GM12878 (cell line): Measurements from ENCODE around the gene NHERF2. TPM values are rescaled to one million over a fixed set of nuclear protein-coding genes. Genes with fewer than 3 reads are reported as not detected.

Experiments
- ATAC-seq: fragments of 200-7000 bp; cut with Tn5 transposase; 3 replicates; pipeline ENCODE4 v1.9.1; 2020; ENCODE audit warnings: mild to moderate bottlenecking, moderate library complexity
- BruUV-seq: library from RNA; stranded (reverse); fragments of 400-500 nt; replicated peaks from 2 replicates; lab custom pipeline; 2021; lab: Mats Ljungman, UMichigan
- CTCF ChIA-PET: fragments of 300-600 bp; sonication (Branson Sonifier 250); formaldehyde crosslinking; extraction: SDS; loops from one replicate; lab custom pipeline; 2021; ENCODE audit warnings: inconsistent platforms; lab: Yijun Ruan, JAX
- POLR2A ChIA-PET: fragments of 350-600 bp; formaldehyde crosslinking; extraction: SDS; loops from one replicate; lab custom pipeline; 2021; ENCODE audit warnings: inconsistent platforms; lab: Charles Lee
- RAD21 ChIA-PET: fragments of 300-600 bp; sonication (Branson Sonifier 250); formaldehyde crosslinking; loops from one replicate; lab custom pipeline; 2023; ENCODE audit warnings: antibody characterized with exemption; ENCODE audit not compliant: unreplicated experiment; lab: Charles Lee
- SMC1A ChIA-PET: fragments of 300-600 bp; sonication (Branson Sonifier 250); formaldehyde crosslinking; loops from one replicate; lab custom pipeline; 2023; ENCODE audit not compliant: unreplicated experiment, uncharacterized antibody; lab: Charles Lee
- DNase-seq: peaks from one replicate; pipeline ENCODE4 v3.0.0-alpha.2; 2011; ENCODE audit warnings: low read depth, low spot score
- FAIRE-seq: peaks from 3 replicates; lab custom pipeline; 2011; peaks lifted over from hg19 to GRCh38; lab: Jason Lieb, UNC
- H2AFZ ChIP-seq: 2 replicates; pipeline ENCODE4 v1.6.0; 2011; ENCODE audit warnings: low read depth, low read length, control low read depth; ENCODE audit not compliant: control insufficient read depth
- H3K27ac ChIP-seq: 2 replicates; pipeline ENCODE4 v1.5.1; 2011; ENCODE audit warnings: control low read depth; ENCODE audit not compliant: control insufficient read depth, insufficient read depth
- H3K27me3 ChIP-seq, 2 experiments: replicated peaks in 1 of 2; 2 replicates each; pipeline versions ENCODE4 v1.6.0 to v1.6.1; 2011; ENCODE audit warnings: low read length in 1 of 2; ENCODE audit not compliant: control insufficient read depth in 2 of 2, insufficient read depth in 2 of 2
- H3K36me3 ChIP-seq, 2 experiments: 2 replicates each; pipeline ENCODE4 v1.5.1; 2011; ENCODE audit warnings: low read length in 1 of 2; ENCODE audit not compliant: control insufficient read depth in 2 of 2, insufficient read depth in 2 of 2
- H3K4me1 ChIP-seq: 2 replicates; pipeline ENCODE4 v1.6.1; 2011; ENCODE audit warnings: mild to moderate bottlenecking, low read length, moderate library complexity, mixed read lengths; ENCODE audit not compliant: control insufficient read depth, insufficient read depth
- H3K4me2 ChIP-seq: 2 replicates; pipeline ENCODE4 v1.6.0; 2011; ENCODE audit warnings: control low read depth; ENCODE audit not compliant: control insufficient read depth, insufficient read depth
- H3K4me3 ChIP-seq: fragments of 200-600 bp; sonication (generic); 2 replicates; pipeline ENCODE4 v1.5.1; 2016
- H3K79me2 ChIP-seq: 2 replicates; pipeline ENCODE4 v1.6.0; 2011; ENCODE audit warnings: low read length; ENCODE audit not compliant: control insufficient read depth, insufficient read depth
- H3K9ac ChIP-seq: 2 replicates; pipeline ENCODE4 v1.8.0; 2011; ENCODE audit warnings: low read length, control low read depth, mixed read lengths; ENCODE audit not compliant: control insufficient read depth, insufficient read depth
- H3K9me3 ChIP-seq: replicated peaks from 3 replicates; pipeline ENCODE4 v1.5.1; 2011; ENCODE audit warnings: mild to moderate bottlenecking, low read length; ENCODE audit not compliant: control insufficient read depth, insufficient read depth
- H4K20me1 ChIP-seq: 2 replicates; pipeline ENCODE4 v1.6.0; 2011; ENCODE audit not compliant: control insufficient read depth, insufficient read depth
- BACH1 ChIP-seq: fragments of 450-650 bp; IDR thresholded peaks from 2 replicates; pipeline ENCODE4 v1.6.1; 2017; ENCODE audit warnings: mild to moderate bottlenecking, borderline replicate concordance
- DPF2 ChIP-seq: fragments of 450-650 bp; IDR thresholded peaks from 2 replicates; pipeline ENCODE4 v1.6.1; 2017; ENCODE audit warnings: mild to moderate bottlenecking
- HDAC6 ChIP-seq: fragments of 200-600 bp; sonication (generic); IDR thresholded peaks from one replicate; pipeline ENCODE4 v1.8.0; 2017; ENCODE audit warnings: antibody characterized with exemption; ENCODE audit not compliant: unreplicated experiment
- LARP7 ChIP-seq: fragments of 450-650 bp; IDR thresholded peaks from 2 replicates; pipeline ENCODE4 v1.6.1; 2017; ENCODE audit warnings: mild to moderate bottlenecking
- NKRF ChIP-seq: fragments of 450-650 bp; conservative IDR thresholded peaks from 2 replicates; pipeline ENCODE4 v1.6.1; 2017; ENCODE audit warnings: mild to moderate bottlenecking, moderate library complexity
- RAD51 ChIP-seq: fragments of 450-650 bp; IDR thresholded peaks from 2 replicates; pipeline ENCODE4 v1.6.1; 2016; ENCODE audit warnings: moderate library complexity, mild to moderate bottlenecking, inconsistent platforms
- SUPT20H ChIP-seq: IDR thresholded peaks from 2 replicates; pipeline ENCODE4 v1.6.1; 2011; ENCODE audit warnings: low read depth, mild to moderate bottlenecking, low read length, moderate library complexity, borderline replicate concordance; ENCODE audit not compliant: control insufficient read depth
- WGBS: methylation state at CpG from one replicate; pipeline ENCODE4 v1.1.6; 2016; ENCODE audit warnings: low lambda C conversion rate; ENCODE audit not compliant: insufficient replicate concordance, insufficient coverage; ENCODE audit errors: missing lambda C conversion rate; 5-methylcytosine and 5-hydroxymethylcytosine counted together
- in situ Hi-C: fragments of 300-500 bp; cut with MboI; formaldehyde crosslinking; loops from 9 replicates; pipeline ENCODE4 v1.14.3; 2018; ENCODE audit warnings: mixed read lengths
- intact Hi-C: fragments of 100-400 bp; cut with micrococcal nuclease; formaldehyde crosslinking; loops from one replicate; pipeline ENCODE4 v1.14.2; 2022; ENCODE audit not compliant: unreplicated experiment
- polyA plus RNA-seq, 11 experiments: library from polyadenylated mRNA; depleted of rRNA in 4 of 11; unstranded in 6 of 11; stranded (reverse) in 5 of 11; fragments of >200 nt; fragmentation: Nextera tagmentation in 4 of 11; fragmentation: Illumina TruSeq in 1 of 11; extraction: Ambion mirVana in 4 of 11; extraction: Trizol in 1 of 11; gene quantifications; 1 replicate in 1 of 11; 2 replicates in 10 of 11; pipeline versions ENCODE4 v1.2.1 to v1.2.3, GENCODE V29; 2011 to 2016; ENCODE audit warnings: inconsistent platforms in 2 of 11, missing spikeins in 2 of 11, low read depth in 1 of 11
- total RNA-seq, 4 experiments: library from RNA; depleted of rRNA in 3 of 4; stranded (reverse); fragments of >200 nt in 3 of 4; fragmentation: Illumina TruSeq in 1 of 4; extraction: Trizol in 1 of 4; gene quantifications; 2 replicates each; pipeline versions ENCODE4 v1.2.1 to v1.2.3, GENCODE V29; 2013 to 2021

Gene NHERF2
- total and polyA plus RNA-seq, 10 of the 15 experiments (the other 5 are each of a cell fraction or from before 2014, with no cell fraction given): 0.05 to 0.31 (median 0.08) TPM; not detected in 4

GRCh38 chr16:1984347-1985225, 42.1 kb upstream of the NHERF2 start:
- RAD21 ChIA-PET: interaction anchor here (0.9 to 2.1 kb wide), 3 partner anchors 13 to 156 kb away, joined by 3 to 6 read pairs (median 3); partner anchors contain the start of gene TBL3
- CTCF ChIA-PET: interaction anchor here (1.6 kb wide), 1 partner anchor 19 kb away, joined by 6 read pairs; no protein-coding TSS in a partner anchor
- H2AFZ ChIP-seq: peak overlapping the region; percentile 64
- in situ Hi-C loops: no loop called here
- peak overlapping the region; percentile 87 for H3K4me3 ChIP-seq
- peaks cover 28% of the 10 kb centered on the region for H3K4me1 ChIP-seq
- no peak for DNase-seq
- 0 out of 4 replicates have a peak, but pooled peaks cover 0 to 5% of the 10 kb centered on the region in 2 experiments for H3K27me3 ChIP-seq
- POLR2A ChIA-PET: interaction anchor here (1.6 to 4.7 kb wide), 2 partner anchors 13 to 20 kb away, joined by 8 to 21 read pairs; partner anchors contain the start of genes RPS2 and TBL3
- H3K79me2 ChIP-seq: no peaks in the 10 kb centered on the region; the same call in none of the 2 replicates
- no peaks in the 10 kb centered on the region for H4K20me1 ChIP-seq
- 15% methylated on average over 37 of the region's 58 CpGs for WGBS
- no peak overlapping the region for H3K27ac ChIP-seq
- SMC1A ChIA-PET: no interaction called here
- H3K9ac ChIP-seq: peak overlapping the region; percentile 80
- TF ChIP-seq SUPT20H (no peak), DPF2 (no peak; the same call in 1 of the 2 replicates), RAD51 (no peak), BACH1 (peak; percentile 7; the same call in 1 of the 2 replicates), LARP7 (0 out of 2 replicates have a peak, but pooled peaks have one; percentile 8), HDAC6 (peak; percentile 52), NKRF (0 out of 2 replicates have a peak, but pooled peaks have one; percentile 70)
- peaks cover 5 to 6% of the 10 kb centered on the region in 2 experiments; a peak in 3 of 4 replicates for H3K36me3 ChIP-seq
- peak; percentile 23 for ATAC-seq
- no peaks in the 10 kb centered on the region for H3K9me3 ChIP-seq
- FAIRE-seq: no peak
- no TSS peak for BruUV-seq
- peak overlapping the region; percentile 95 for H3K4me2 ChIP-seq
- intact Hi-C loops: no loop called here
